NCI-H1105 treated with DMSO at 0.1 percent for 48 hours (cell line): ENCODE data around the gene ACSM4.
"Not testable (repeated sequence)": the region's sequence is repeated elsewhere in the genome, so short reads cannot be mapped to it uniquely, and the experiment has no call there.

Experiments used
- DNase-seq: peaks from one replicate; lab custom pipeline; 2025; lab: John Stamatoyannopoulos, UW

The ACSM4 gene

GRCh38 chr12:7303772-7304171 lies at the start of gene ACSM4:
Gene ACSM4 (plus strand): TSS chr12:7304072. CDS start chr12:7304332, 260 bp downstream.
- no peak for DNase-seq

GRCh38 chr12:7259060-7259459 lies 44.8 kb upstream of the ACSM4 start:
- no peak for DNase-seq

GRCh38 chr12:7264538-7264937 lies 39.3 kb upstream of the ACSM4 start:
- DNase-seq, result no peak

GRCh38 chr12:7265251-7265650 lies 38.6 kb upstream of the ACSM4 start:
- no peak for DNase-seq

GRCh38 chr12:7269273-7269672 lies 34.6 kb upstream of the ACSM4 start:
- DNase-seq, result no peak

GRCh38 chr12:7271893-7272514 lies 31.9 kb upstream of the ACSM4 start:
- DNase-seq, result no peak

GRCh38 chr12:7275482-7275881 lies 28.4 kb upstream of the ACSM4 start:
- not testable (repeated sequence) for DNase-seq

GRCh38 chr12:7282844-7283243 lies 21.0 kb upstream of the ACSM4 start:
- no peak for DNase-seq

GRCh38 chr12:7289743-7290142 lies 14.1 kb upstream of the ACSM4 start:
- DNase-seq, result no peak

- DNase-seq, result not testable (repeated sequence)
Measured at GRCh38 chr12:7290588-7290987, 13.3 kb upstream of the ACSM4 start.

GRCh38 chr12:7292300-7292699 lies 11.6 kb upstream of the ACSM4 start:
- DNase-seq, result no peak

GRCh38 chr12:7293670-7294069 lies 10.2 kb upstream of the ACSM4 start:
- no peak for DNase-seq

- DNase-seq, result no peak
Measured at GRCh38 chr12:7295529-7295928, 8.3 kb upstream of the ACSM4 start.

- no peak for DNase-seq
Measured at GRCh38 chr12:7297865-7298264, 6.0 kb upstream of the ACSM4 start.

- no peak for DNase-seq
Measured at GRCh38 chr12:7302266-7302986, 1.4 kb upstream of the ACSM4 start.

- DNase-seq, result no peak
Measured at GRCh38 chr12:7303230-7303629, 642 bp upstream of the ACSM4 start.

- no peak for DNase-seq
Measured at GRCh38 chr12:7304456-7304855, 584 bp downstream of the ACSM4 start.

- DNase-seq, result no peak
Measured at GRCh38 chr12:7310070-7310469, 6.2 kb downstream of the ACSM4 start.

- no peak for DNase-seq
Measured at GRCh38 chr12:7319930-7320329, 16.1 kb downstream of the ACSM4 start.

GRCh38 chr12:7321624-7322023 lies 17.8 kb downstream of the ACSM4 start:
- no peak for DNase-seq

- no peak for DNase-seq
Measured at GRCh38 chr12:7322599-7322998, 18.7 kb downstream of the ACSM4 start.

GRCh38 chr12:7324176-7324575 lies 20.3 kb downstream of the ACSM4 start:
- no peak for DNase-seq

GRCh38 chr12:7327918-7328317 lies 24.0 kb downstream of the ACSM4 start:
- DNase-seq, result no peak

GRCh38 chr12:7337790-7338189 lies 33.9 kb downstream of the ACSM4 start:
- not testable (repeated sequence) for DNase-seq
